Measurements from ENCODE around the gene SH3PXD2A.

SH3PXD2A gene

DNA sequence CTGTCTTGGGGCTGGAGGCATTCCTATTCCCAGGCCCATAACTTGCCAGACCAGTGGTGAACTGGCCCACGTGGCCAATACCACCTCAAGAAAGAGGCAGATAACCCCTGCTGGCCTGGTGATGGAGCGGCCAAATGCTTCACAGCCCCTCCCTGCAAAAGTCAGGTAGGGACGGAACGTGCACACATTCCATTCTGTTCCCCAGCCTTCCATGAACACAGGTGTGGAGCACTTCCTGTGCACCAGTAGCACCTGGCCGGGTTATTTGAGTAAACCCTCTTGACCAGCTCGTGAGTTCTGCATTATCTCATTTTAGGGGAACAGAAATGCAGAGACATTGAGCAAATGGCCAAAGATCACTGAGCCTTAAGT is 134.4 kb downstream of the SH3PXD2A start:
- no peak for DNase-seq (ENCODE audit: low spot score)

DNA sequence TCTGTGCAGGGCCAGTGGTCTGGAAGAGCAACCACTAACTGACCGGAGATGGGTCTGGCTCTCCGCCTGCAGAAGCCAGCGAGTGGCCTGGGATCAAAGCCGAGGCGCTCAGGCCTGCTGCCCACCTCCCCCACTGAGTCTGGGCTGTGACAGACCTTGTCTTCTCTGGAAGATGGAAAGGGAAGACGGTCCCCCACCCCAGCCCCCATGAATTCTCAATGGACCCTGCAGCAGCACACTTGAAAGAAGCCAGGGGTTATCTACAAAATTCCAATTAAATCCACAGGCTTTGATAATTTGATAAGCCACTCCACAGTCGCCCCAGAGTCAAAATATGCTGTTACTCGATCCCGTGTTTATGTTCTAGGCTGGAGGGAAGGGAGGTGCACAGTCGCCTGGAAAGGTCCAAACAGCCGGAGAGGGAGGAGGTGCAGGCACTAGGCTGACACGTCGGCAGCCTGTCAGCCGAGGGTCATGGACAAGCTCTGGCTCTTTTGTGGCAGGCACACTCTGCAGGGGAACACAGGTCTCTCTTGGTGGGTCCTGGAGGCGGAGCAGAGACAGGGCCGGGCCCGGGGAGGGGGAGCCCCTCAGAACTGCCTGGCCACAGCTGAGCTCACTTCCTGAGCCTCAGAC is 134.9 kb downstream of the SH3PXD2A start:
- DNase-seq (ENCODE audit: low spot score): no peak

DNA sequence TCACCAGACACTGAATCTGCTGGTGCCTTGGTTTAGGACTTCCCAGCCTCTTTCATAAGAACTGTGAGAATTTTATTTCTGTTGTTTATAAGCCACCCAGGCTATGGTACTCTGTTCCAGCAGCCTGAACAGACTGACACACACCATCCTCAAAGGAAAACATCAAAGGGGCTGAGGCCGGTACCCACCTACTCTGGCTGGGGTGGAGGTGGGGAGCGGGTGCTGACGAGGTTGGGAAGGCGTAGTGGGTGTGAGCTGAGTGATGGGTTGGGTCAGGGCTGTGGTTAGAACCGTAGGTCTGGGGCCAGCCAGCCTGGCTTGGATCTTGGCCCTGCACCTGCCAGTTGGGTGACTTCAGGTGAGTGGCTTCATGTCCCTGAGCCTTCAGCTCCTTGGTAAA is 136.3 kb downstream of the SH3PXD2A start:
- DNase-seq (ENCODE audit: low spot score): no peak

DNA sequence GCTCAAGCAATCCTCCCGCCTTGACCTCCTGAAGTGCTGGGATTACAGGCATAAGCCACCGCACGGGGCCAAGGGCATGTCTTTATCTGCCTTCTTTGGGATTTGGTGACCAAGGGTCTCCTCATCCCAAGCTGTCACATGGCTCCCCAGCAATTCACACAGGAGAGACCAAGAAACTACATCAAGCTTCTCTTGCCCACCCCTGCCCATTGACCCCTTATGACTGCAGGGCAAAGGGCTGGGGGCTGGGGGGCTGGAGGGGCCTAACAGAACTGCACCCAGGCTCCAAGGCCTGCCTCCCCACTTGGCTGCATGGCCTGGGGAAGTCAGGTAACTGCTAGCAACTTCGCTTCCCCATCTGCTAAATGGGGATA is 137.1 kb downstream of the SH3PXD2A start:
- no peak for DNase-seq (ENCODE audit: low spot score)

DNA sequence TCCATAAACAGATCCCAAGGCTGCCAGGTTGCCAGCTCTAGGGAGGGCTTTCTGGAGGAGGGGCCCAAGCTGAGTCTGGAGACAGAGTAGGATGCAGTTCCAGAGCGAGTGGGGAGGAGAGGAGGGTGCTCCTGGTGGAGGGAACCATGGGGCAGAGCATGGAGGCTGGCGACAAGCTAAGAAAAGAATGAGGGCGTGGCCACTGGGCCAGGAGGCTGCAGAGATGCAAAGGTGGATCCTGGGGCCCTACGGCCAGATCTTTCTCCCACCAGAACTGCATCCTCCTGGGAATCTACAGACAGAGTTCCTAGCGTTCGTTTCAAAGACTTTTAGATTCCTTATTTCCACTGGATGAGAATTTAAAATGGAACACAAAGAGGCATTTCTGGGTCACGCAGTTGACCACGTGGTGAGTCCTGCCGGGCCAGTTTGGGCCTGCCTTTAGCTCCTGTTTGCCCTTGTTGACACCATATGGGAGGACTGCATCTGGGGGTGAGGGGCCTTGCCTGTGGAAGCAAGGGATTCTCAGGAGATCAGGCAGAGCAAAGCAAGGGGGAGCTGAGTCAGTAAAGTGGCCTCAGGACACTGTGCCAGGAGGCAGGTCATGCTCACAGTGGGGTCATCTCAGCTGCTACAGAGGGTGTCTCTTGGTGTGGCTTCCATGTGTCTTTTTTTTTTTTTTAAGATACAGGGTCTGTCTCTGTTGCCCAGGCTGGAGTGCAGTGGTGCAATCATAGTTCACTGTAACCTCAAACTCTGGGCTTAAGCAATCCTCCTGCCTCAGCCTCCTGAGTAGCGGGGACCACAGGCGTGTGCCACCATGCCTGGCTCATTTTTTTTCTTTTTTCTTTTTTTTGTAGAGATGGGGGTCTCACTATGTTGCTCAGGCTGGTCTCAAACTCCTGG is 137.8 kb downstream of the SH3PXD2A start:
- DNase-seq (ENCODE audit: low spot score): no peak

DNA sequence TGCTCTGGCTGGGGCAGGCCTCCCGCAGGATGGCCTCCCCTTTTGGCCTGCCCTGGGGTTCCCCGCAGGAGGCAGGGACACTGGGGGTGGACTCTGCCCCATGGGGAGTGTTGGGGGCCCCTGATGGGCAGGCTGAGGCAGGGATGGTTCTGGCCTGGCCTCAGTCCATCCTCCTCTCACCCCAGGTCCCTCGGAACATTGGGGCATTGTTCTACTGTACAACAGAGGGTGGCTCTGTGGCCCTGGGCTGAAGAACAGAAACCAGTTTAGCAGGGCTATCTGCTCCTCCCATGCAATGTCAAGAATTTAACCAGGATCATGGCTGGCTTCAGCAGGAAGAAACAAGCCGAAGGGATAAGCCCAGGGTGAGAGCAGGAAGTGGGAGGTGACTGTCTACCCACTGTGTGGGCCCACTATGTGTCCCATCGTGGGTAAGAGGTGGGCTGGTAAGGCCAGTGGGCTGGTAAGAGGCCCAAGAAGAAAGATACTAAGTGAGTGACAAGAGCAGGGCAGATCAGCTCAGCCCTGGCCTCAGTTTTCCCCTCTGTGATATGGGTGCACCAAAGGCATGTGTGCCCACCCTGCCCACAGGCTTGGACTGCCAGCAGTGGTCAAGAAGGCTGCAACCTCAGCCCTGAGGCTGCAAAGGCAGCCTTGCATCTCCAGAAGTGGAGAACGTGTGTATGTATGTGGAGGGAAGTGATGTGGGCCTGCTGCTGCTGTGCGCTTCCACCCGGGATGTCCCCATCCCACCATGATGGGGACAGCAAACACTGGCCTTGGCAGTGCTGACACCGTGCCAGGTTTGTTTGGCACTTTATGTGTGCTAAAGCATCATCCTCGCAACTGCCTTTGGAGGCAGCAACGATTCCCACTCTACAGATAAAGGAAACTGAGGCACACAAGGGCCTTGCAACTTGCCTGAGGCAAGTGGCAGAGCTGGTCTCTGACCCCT is 138.9 kb downstream of the SH3PXD2A start:
- DNase-seq (ENCODE audit: low spot score): no peak

DNA sequence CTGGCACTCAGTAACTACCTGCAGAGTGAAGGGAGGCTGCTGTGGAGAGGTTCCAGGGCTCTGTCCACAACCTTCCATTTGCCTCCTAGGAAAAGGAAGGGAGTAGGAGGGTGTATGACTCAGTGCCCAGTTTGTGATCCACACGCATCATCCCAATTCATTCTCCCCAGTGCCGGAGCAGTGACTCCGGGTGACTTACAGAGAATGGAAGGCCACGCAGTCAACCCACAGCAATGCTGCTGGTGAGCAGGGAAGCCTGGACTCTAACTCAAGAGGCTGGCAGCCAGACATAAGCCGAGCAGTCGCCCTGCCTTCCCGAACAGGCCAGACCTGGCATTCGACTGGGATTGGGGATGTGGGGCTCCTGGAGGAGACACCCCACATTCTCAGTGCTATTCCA is 139.9 kb downstream of the SH3PXD2A start:
- no peak for DNase-seq (ENCODE audit: low spot score)

DNA sequence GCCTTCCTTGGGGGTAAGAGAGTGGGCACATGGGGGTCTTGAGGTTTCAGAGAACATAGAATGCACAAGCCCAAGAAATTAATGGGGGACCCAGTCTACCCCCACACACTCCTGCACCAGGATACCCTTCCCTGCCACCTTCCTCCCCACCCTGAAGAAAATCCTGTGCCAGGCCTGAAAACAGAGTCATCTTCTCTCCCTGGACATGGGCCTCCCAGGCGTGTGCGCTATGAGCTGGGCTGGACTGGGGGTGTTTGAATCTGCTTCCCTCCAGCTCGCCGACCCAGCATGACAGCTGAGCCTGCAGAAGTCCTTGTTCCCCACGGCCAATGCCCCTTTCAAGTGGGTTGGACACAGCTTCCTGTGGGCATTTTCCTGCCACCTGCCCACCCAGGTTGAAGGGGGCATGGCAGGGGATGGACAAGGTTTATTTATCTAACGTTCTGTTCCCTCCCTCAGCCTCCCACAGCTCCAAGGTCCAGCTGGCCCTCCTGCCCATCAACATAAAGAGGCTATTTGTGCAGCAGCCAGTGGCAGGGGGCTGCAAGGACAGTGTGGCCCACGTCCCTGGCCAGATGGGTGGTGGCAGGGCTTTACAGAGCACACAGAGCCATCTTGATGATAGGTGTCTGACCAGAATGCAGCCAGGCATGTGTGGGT is 141.0 kb downstream of the SH3PXD2A start:
- no peak for DNase-seq (ENCODE audit: low spot score)

DNA sequence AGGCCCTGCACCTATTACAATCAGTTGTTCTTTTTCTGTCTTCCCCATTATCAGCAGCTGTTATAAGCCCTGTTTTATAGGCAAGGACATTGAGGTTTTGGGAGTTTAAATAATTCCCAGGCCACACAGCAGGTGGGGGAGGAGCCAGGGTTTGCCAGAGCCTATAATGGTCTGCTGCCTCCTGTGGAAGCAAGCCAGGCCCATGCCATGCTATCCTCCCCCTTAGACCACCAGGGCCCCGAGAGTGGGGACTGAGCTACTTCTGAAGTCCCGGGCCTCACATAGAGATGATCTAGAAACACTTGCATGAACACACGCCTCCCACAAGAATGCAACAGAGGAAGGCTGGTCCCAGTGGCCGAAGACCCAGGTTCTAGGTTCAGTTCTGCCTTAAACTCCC is 141.7 kb downstream of the SH3PXD2A start:
- DNase-seq (ENCODE audit: low spot score): no peak

DNA sequence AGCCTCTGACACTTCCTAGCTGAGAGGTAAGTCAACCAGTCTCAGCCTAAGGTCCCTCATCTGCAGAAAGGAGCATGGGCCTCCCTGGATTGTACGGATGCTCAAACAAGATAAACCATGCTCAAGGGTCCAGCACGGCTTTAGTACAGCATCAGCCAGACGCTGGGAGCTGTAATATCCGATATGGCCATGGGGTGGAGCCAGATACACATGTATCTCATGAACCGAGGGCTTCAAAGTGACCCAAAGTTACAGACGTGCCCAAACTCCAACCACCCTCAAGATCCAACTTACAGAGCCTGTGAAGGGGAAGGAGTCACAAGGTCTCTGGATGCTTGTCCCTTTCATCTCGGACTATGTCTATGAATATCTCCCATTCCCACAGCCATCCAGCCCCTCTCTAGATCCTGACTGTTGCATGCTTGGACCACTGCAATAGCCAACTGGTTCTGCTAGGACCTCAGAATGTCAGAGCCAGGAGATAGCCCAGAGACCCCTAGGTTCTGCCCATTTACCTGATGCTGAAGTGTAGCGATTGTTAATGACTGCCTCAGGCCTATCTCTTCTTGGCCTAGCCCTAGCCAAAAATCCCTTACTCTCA is 142.4 kb downstream of the SH3PXD2A start:
- DNase-seq (ENCODE audit: low spot score): peak; percentile 79

DNA sequence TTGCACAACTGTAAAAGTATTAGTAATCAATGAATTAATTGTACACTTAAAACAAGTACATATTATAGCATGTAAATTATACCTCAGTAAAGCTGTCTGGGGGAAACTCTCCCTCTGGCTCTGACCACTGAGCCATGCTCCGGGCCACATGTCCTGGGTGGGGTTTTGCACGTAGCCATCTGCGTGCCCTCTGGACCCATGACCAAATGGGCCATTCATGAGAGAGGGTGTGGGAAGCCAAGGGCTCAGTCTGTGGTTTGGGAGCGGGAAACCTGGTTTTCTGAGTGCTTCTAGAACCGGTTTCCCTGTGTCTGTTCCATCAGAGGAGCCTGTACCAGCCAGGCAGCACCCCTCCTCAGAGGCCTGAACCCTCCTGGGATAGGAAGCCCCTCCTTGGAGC is 143.2 kb downstream of the SH3PXD2A start:
- DNase-seq (ENCODE audit: low spot score): no peak

DNA sequence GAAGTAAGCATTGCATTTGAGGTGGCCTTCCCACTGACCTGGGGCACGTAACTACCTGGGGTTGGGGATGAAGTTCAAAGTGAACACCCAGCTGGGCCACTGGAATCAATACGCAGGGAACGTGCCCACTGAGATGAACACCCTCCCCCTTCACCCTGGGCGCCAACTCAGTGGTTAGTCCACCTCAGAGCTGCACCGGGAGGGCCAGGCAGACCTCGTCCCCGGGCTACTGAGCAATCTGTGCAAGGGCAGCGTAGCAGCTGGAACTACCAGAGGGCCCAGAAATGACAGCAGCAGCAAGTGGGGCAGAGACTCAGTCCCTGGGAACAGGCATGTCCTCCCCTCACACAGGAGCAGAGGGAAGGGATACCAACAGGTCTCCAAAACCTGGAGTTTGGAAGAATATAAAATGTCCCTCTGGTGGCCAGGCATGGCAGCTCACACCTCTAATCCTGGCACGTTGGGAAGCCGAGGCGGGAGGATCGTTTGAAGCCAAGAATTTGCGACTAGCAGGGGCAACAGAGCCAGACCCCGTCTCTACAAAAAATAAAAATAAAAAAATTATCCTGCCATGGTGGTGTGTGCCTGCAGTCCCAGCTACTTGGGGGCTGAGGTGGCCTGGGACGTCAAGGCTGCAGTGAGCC is 143.9 kb downstream of the SH3PXD2A start:
- no peak for DNase-seq (ENCODE audit: low spot score)

DNA sequence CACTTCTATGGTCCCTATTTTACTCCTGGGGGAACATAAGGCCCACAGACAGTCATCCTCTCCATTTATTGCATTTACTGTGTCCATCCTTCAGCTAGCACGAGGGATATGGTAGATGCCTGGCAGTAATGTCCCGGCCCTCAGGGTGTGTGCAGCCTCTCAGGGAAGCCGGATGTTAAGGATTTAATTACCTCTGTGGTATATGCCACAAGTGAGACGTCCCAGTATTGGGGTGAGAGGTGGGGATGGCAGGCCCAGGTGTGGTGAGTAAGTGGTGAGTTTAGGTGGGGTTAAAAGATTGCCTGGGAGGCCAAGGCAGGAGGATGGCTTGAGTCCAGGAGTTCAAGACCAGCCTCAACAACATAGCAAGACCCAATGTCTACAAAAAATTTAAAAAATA is 144.9 kb downstream of the SH3PXD2A start:
- DNase-seq (ENCODE audit: low spot score): no peak

DNA sequence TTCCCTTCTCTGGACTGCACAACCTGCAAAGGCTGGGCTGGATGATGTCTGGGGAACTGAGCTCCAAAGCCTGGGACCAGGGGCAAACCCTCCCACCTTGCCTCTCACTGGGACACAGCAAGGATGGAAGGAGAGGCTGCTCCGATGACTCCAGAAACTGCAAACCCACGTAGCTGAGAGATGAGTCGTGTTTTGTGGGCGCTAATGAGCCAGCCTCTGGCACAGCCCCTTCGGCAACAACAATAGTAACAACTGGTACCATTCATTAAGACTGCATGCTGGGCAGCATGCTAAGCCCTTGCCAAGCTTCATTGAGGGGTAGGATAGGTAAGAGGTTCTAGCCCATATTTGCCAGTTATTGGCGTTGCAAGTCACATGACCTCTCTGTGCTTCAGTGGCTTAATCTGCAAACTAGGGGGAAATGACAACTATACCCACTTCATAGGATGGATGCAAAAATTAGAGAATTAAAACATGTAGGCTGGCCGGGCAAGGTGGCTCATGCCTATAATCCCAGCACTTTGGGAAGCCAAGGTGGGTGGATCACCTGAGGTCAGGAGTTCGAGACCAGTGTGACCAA is 145.9 kb downstream of the SH3PXD2A start:
- no peak for DNase-seq (ENCODE audit: low spot score)

DNA sequence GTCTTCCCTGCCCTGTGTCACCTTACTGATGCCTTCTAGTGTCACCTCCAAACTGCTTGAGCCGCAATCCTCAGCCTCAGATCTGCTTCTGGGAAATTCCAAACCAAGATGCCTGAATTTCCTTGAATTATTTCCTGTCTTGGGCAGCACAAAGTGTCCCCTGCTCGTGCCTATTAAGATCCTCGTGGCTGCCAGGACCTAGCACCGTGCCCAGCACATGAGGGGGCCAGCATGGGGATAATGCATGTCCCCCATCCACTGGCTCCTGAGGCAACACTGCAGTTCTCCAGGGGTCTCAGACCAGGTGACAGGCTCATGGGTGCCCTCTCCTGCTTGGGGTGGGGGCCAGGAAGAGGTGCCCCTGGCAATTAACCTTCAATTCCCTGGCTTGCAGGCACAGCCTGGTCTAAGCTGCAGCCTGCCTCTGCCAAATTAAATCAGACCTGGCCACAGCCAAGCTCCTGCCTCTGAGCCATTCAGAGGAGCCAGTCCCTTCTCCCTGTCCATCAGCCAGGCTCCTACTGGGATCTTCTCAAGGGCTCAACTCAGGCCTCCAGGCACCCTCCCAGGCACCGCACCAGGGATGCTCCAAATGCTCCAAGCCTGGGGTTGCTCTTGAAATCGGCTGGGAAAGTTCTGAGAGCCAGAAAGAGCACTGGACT is 146.6 kb downstream of the SH3PXD2A start:
- no peak for DNase-seq (ENCODE audit: low spot score)

DNA sequence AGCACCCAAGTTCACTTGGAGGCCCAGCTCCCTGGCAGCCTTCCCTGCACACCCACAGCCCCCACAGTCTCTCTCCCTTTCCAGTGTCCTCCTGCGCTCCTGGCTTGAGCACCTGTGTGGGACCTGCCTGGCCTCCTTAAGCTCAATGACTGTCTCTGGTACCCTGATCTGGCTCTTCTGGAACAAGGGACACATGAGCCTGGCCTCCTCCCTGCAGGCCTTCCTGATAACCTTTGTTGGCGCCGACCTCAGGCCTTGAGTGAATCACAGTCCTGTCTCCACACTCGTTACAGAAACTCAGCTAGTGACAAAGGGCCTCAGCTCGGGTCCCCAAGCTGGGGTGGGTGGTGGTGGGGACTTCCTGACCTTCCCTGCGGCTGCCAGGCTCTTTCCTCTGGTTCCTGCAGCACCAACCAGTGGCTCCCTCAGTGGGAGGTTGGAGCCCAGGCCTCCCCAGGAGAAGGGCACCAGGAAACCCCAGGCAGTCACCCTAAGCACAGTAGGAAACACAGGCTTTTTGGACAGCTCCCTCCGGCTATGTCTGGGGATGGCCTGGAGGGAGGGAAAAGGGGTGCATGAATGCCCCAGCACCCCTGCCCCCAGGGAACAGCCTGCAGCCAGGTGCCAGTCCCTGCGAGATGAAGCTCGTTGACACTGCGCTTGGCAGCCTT is 147.3 kb downstream of the SH3PXD2A start:
- no peak for DNase-seq (ENCODE audit: low spot score)

DNA sequence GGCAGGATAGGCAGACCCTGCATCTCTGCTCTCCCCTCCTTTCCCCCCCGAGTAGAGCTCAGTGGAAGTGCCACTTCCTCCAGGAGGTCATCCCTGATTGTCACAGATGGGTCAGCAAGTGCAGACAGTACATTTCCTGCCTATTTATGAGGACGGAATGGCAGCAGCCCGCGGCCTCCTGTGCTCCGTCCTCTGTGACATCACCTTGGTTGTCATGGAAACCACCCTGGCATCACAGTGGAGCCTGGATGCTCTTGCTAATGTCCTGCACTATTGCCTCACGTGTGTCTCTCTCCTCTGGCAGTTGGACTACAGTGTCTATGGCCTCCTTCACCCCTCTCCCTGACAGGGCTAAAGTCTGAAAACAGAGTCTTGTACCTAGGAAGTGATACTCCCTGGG is 148.6 kb downstream of the SH3PXD2A start:
- no peak for DNase-seq (ENCODE audit: low spot score)

DNA sequence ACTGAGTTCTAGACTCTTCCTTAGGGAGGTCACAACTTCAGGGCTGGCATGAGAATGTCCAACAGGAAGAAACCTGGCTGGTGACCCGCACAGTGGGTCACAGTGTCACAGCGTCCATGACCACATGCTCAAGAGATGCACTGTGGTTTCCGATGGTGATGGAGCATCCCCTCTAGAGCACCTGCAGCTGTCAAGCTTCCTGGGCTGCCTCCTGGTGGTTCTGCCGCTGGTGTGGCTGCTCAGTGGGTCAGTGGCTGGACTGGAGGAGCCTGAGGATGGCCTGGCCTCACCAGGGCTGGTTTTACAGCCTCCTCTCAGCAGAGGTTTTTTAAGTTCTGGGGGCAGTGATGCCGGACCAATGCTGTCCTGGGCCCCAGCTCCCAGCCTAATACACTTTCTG is 149.3 kb downstream of the SH3PXD2A start:
- DNase-seq (ENCODE audit: low spot score): no peak

Measured in HuH-7.5 (cell line).